Measurements from ENCODE around the gene PTPA.
"Not testable (repeated sequence)": the region's sequence is repeated elsewhere in the genome, so short reads cannot be mapped to it uniquely, and the experiment has no call there.

PTPA gene

GRCh38 chr9:129121483-129121882 is 10.3 kb downstream of the PTPA start (continued):
- no peak for TF ChIP-seq TSHZ1 (tag by site-specific recombination; IDR thresholded peaks at IDR 0.05; ENCODE audit: borderline replicate concordance)
- no peak for TF ChIP-seq ZNF350 (tag by site-specific recombination; IDR thresholded peaks at IDR 0.05)
- TF ChIP-seq SP7 (tag by site-specific recombination; IDR thresholded peaks at IDR 0.05), result no peak
- TF ChIP-seq SALL2 (tag by site-specific recombination; IDR thresholded peaks at IDR 0.05; ENCODE audit: borderline replicate concordance), result no peak
- TF ChIP-seq ZNF366 (tag by site-specific recombination; conservative IDR thresholded peaks at IDR 0.05), result no peak
- TF ChIP-seq ZBTB7A (tag by site-specific recombination; IDR thresholded peaks at IDR 0.05; ENCODE audit: low read depth), result no peak
- TF ChIP-seq ZNF626 (tag by site-specific recombination; IDR thresholded peaks at IDR 0.05), result no peak
- TF ChIP-seq ZNF202 (tag by site-specific recombination; IDR thresholded peaks at IDR 0.05; ENCODE audit: borderline replicate concordance), result no peak
- no peak for TF ChIP-seq ZIC2 (tag by site-specific recombination; IDR thresholded peaks at IDR 0.05)
- TF ChIP-seq ZNF521 (tag by site-specific recombination; IDR thresholded peaks at IDR 0.05), result no peak
- no peak for TF ChIP-seq ZNF394 (tag by site-specific recombination; IDR thresholded peaks at IDR 0.05; ENCODE audit: borderline replicate concordance)
- TF ChIP-seq ZNF449 (tag by site-specific recombination; IDR thresholded peaks at IDR 0.05), result no peak
- no peak for TF ChIP-seq ZNF433 (tag by site-specific recombination; IDR thresholded peaks at IDR 0.05; ENCODE audit: low read depth)

GRCh38 chr9:129122133-129122532 is 10.9 kb downstream of the PTPA start:
- POLR2A ChIA-PET, result no interaction called here
- H3K36me3 ChIP-seq (ENCODE audit: control insufficient read depth in 2 of 2, insufficient read depth in 1 of 2, low read length in 2 of 2), result peaks cover 4 to 53% of the 10 kb centered on the region in 2 experiments; a peak in 2 of 3 replicates
- TF ChIP-seq ZSCAN5A (tag by site-specific recombination; IDR thresholded peaks at IDR 0.05) (no peak), CTCF (tag by site-specific recombination; IDR thresholded peaks at IDR 0.05) (no peak), ZNF121 (tag by site-specific recombination; IDR thresholded peaks at IDR 0.05) (peak; percentile 73)

GRCh38 chr9:129122976-129123375 is 11.8 kb downstream of the PTPA start:
- H3K27ac ChIP-seq (ENCODE audit: extremely low read depth, low read depth, low read length); POLR2A ChIA-PET; H3K9me3 ChIP-seq (ENCODE audit: control insufficient read depth, insufficient read depth, low read depth, low read length); H3K4me3 ChIP-seq (ENCODE audit: low read depth, low read length); H3K4me1 ChIP-seq (ENCODE audit: control insufficient read depth, insufficient read depth, low read length): not testable (repeated sequence)
- CTCF ChIA-PET, result interaction anchor here (0.7 to 3.8 kb wide), 2 partner anchors 9 to 16 kb away, joined by 3 to 29 read pairs; no protein-coding TSS in a partner anchor
- H3K36me3 ChIP-seq (ENCODE audit: control insufficient read depth in 2 of 2, insufficient read depth in 1 of 2, low read length in 2 of 2), result peaks cover 4 to 62% of the 10 kb centered on the region in 2 experiments; a peak in 2 of 3 replicates

More at GRCh38 chr9:129122133-129122532, 10.9 kb downstream of the PTPA start:
- CTCF ChIA-PET, result interaction anchor here (0.6 to 3.8 kb wide), 4 partner anchors 9 to 600 kb away, joined by 3 to 29 read pairs (median 4); no protein-coding TSS in a partner anchor
- Histone ChIP-seq H3K4me1 (ENCODE audit: control insufficient read depth, insufficient read depth, low read length) (no peaks in the 10 kb centered on the region), H3K9me3 (ENCODE audit: control insufficient read depth, insufficient read depth, low read depth, low read length) (no peaks in the 10 kb centered on the region), H3K4me3 (ENCODE audit: low read depth, low read length) (no peak overlapping the region), H3K27ac (ENCODE audit: extremely low read depth, low read depth, low read length) (no peak overlapping the region)

Measured in HEK293 (cell line).